Kidney (tissue), 14 donors: ENCODE measurements around the gene SDK1. TPM values are rescaled to one million over a fixed set of nuclear protein-coding genes. Genes with fewer than 3 reads are reported as not detected.

Experiments used
- DNase-seq, 5 donors: peaks; one replicate each; pipeline ENCODE4 v3.0.0-alpha.2; 2013 to 2020
- FAIRE-seq: peaks from 2 replicates; lab custom pipeline; 2012; peaks lifted over from hg19 to GRCh38; lab: Jason Lieb, UNC
- H3K27ac ChIP-seq, 2 donors: one replicate each; pipeline ENCODE4 v1.7.0; 2013; ENCODE audit warnings: low read depth in 2 of 2, low read length in 2 of 2, inconsistent platforms in 1 of 2
- H3K27me3 ChIP-seq: one replicate; pipeline ENCODE4 v1.7.1; 2013; ENCODE audit warnings: low read length, inconsistent platforms; ENCODE audit not compliant: control insufficient read depth, insufficient read depth
- H3K36me3 ChIP-seq, 3 donors: one replicate each; pipeline versions ENCODE4 v1.7.0 to v1.7.1; 2013; ENCODE audit warnings: low read length in 3 of 3, control low read depth in 1 of 3, inconsistent platforms in 1 of 3; ENCODE audit not compliant: insufficient read depth in 3 of 3, control insufficient read depth in 2 of 3
- H3K4me1 ChIP-seq, 3 donors: one replicate each; pipeline versions ENCODE4 v1.7.0 to v1.7.1; 2013; ENCODE audit warnings: low read length in 3 of 3, inconsistent platforms in 1 of 3, low read depth in 1 of 3; ENCODE audit not compliant: control insufficient read depth in 2 of 3, insufficient read depth in 2 of 3
- H3K4me3 ChIP-seq, 3 donors: one replicate each; pipeline versions ENCODE4 v1.7.0 to v1.8.1; 2013; ENCODE audit warnings: low read length in 3 of 3, control low read depth in 1 of 3, inconsistent platforms in 1 of 3
- H3K9ac ChIP-seq, 3 donors: one replicate each; pipeline versions ENCODE4 v1.7.0 to v1.7.1; 2013; ENCODE audit warnings: low read length in 3 of 3, control low read depth in 1 of 3, inconsistent platforms in 1 of 3
- H3K9me3 ChIP-seq, 3 donors: one replicate each; pipeline versions ENCODE4 v1.7.0 to v1.7.1; 2013; ENCODE audit warnings: low read length in 3 of 3, control low read depth in 1 of 3, inconsistent platforms in 1 of 3; ENCODE audit not compliant: control insufficient read depth in 2 of 3, insufficient read depth in 1 of 3
- CTCF ChIP-seq: IDR thresholded peaks from 3 replicates; pipeline ENCODE4 v1.5.1; 2012; ENCODE audit warnings: mild to moderate bottlenecking, moderate library complexity, borderline replicate concordance; ENCODE audit not compliant: insufficient read depth; ENCODE audit errors: extremely low read depth
- intact Hi-C: fragments of 100-400 bp; cut with DNase I; formaldehyde crosslinking; loops from one replicate; pipeline ENCODE4 v1.11.1; 2022
- polyA plus RNA-seq: library from polyadenylated mRNA; stranded (reverse); fragments of 350-450 nt; fragmentation: Illumina TruSeq; extraction: RNeasy Lipid Tissue Mini Kit (QIAGEN cat#74804); gene quantifications from one replicate; pipeline ENCODE4 v1.2.3, GENCODE V29; 2014; ENCODE audit warnings: low read depth, low replicate concordance; ENCODE audit not compliant: insufficient read depth
- total RNA-seq: library from RNA; stranded (reverse); fragmentation: NEBNext Ultra II Directional; extraction: Animal tissue kit (Norgen Biotek cat#: 25700); gene quantifications from one replicate; pipeline ENCODE4 v1.2.1, GENCODE V29; 2021
- donor health status: control.
- donor health status: control.
- donor health status: control.
- donor health status: control.
- donor health status: control.
- donor health status: DM: yes; HTN: yes; CAD: no.
- donor health status: Normal renal cell carcinoma (clear cell type).

SDK1 gene
- total and polyA plus RNA-seq, 2 donors from 2014 or later: 2.0 to 38.3 TPM

DNA sequence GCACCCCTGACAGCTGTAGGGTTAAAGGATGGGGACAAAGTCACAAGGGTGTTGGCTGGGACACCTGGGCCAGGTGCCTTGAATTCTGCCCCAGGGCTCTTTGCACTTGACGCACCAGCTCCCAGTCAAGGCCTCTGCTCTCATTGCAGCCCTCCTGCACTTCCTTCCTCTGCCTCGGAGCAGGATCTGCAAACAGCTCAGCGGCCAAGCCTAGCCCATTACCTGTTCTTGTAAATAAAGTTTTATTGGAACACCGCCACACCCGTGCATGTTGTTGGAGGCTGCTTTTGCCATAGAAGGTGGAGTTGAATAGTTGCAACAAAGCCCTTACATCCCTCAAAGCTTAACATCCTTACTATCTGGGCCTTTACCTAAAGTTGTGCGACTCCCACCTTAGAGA, 897.2 kb downstream of the SDK1 start:
- H3K36me3 ChIP-seq: no peaks in the 10 kb centered on the region
- no peak for FAIRE-seq
- no peak for TF ChIP-seq CTCF
- no peaks in the 10 kb centered on the region for H3K4me1 ChIP-seq
- no peak for DNase-seq
- H3K27ac ChIP-seq: no peak overlapping the region
- no peak overlapping the region for H3K4me3 ChIP-seq
- intact Hi-C loops: no loop called here
- H3K9me3 ChIP-seq: no peaks in the 10 kb centered on the region
- no peak overlapping the region for H3K9ac ChIP-seq
- no peaks in the 10 kb centered on the region for H3K27me3 ChIP-seq

- no peaks in the 10 kb centered on the region for H3K4me1 ChIP-seq
- no peaks in the 10 kb centered on the region for H3K27me3 ChIP-seq
- no peaks in the 10 kb centered on the region for H3K9me3 ChIP-seq
- no peak overlapping the region for H3K27ac ChIP-seq
- no peak for DNase-seq
- FAIRE-seq: no peak
- no peak overlapping the region for H3K4me3 ChIP-seq
- TF ChIP-seq CTCF: no peak
- no peak overlapping the region for H3K9ac ChIP-seq
- no peaks in the 10 kb centered on the region for H3K36me3 ChIP-seq
- intact Hi-C loops: no loop called here
Measured at GRCh38 chr7:4200546-4201094, 899.6 kb downstream of the SDK1 start.

DNA sequence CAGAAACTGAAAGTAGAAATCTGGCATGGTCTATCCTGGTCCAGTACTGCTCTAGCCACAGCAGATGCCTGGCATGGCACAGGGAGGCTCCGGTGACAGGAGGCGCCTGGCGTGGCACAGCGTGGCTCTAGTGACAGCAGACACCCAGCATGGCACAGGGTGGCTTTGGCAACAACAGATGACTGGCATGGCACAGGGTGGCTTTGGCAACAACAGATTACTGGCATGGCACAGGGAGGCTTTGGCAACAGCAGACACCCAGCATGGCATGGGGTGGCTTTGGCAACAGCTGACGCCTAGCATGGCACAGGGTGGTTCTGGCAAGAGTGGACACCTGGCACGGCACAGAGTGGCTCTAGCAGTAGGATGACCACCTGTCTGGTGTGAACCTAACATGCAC, 900.5 kb downstream of the SDK1 start:
- no peak overlapping the region for H3K9ac ChIP-seq
- H3K27me3 ChIP-seq: no peaks in the 10 kb centered on the region
- no peaks in the 10 kb centered on the region for H3K36me3 ChIP-seq
- TF ChIP-seq CTCF: no peak
- H3K4me3 ChIP-seq: no peak overlapping the region
- no peaks in the 10 kb centered on the region for H3K4me1 ChIP-seq
- no peak overlapping the region for H3K27ac ChIP-seq
- intact Hi-C loops: no loop called here
- no peaks in the 10 kb centered on the region for H3K9me3 ChIP-seq
- DNase-seq (peak in 1 of 5 donors; percentile 33), FAIRE-seq (no peak)
